GM12865 (cell line): ENCODE measurements around the gene GIPR.
"Not testable (repeated sequence)": the region's sequence is repeated elsewhere in the genome, so short reads cannot be mapped to it uniquely, and the experiment has no call there.

Source experiments
- DNase-seq: peaks from one replicate; pipeline ENCODE4 v3.0.0; 2010; ENCODE audit warnings: low read depth
- H3K4me3 ChIP-seq: 2 replicates; pipeline ENCODE4 v1.5.1; 2011; ENCODE audit warnings: mild to moderate bottlenecking, low read depth, low read length, control low read depth
- TF ChIP-seq, protein P1 (sequence below): IDR thresholded peaks from 2 replicates; pipeline ENCODE4 v1.5.1; 2011; ENCODE audit warnings: low read length, control low read depth, low read depth, inconsistent platforms; ENCODE audit not compliant: insufficient read depth; ENCODE audit errors: missing control alignments

Gene GIPR

GRCh38 chr19:45681391-45682015 is 13.5 kb downstream of the GIPR start:
- TF ChIP-seq, protein P1, sequence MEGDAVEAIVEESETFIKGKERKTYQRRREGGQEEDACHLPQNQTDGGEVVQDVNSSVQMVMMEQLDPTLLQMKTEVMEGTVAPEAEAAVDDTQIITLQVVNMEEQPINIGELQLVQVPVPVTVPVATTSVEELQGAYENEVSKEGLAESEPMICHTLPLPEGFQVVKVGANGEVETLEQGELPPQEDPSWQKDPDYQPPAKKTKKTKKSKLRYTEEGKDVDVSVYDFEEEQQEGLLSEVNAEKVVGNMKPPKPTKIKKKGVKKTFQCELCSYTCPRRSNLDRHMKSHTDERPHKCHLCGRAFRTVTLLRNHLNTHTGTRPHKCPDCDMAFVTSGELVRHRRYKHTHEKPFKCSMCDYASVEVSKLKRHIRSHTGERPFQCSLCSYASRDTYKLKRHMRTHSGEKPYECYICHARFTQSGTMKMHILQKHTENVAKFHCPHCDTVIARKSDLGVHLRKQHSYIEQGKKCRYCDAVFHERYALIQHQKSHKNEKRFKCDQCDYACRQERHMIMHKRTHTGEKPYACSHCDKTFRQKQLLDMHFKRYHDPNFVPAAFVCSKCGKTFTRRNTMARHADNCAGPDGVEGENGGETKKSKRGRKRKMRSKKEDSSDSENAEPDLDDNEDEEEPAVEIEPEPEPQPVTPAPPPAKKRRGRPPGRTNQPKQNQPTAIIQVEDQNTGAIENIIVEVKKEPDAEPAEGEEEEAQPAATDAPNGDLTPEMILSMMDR, result peak; percentile 96
- peak; percentile 90 for DNase-seq

GRCh38 chr19:45682117-45682516 is 14.1 kb downstream of the GIPR start:
- H3K4me3 ChIP-seq, result no peak overlapping the region
- TF ChIP-seq, protein P1, result no peak
- no peak for DNase-seq

More at GRCh38 chr19:45681391-45682015, 13.5 kb downstream of the GIPR start:
- no peak overlapping the region for H3K4me3 ChIP-seq

DNA sequence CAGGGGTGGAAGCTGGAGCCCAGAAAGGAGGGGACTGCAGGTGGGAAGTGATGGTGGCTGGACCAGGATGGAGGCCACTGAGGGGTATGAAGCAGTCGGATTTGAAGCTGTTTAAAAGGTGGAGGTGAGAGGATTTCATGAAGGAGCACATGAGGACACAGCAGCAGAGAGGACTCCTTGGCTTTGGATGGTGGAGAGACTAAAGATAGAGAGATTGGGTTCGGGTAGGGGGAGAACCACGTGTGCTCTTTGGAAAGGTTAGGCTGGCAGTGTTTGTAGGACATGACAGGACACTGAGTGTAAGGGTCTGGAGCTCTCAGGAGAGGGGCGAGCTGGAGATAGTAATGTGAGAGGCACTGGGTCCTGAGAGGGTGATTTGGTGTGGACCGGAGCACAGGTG is 14.9 kb downstream of the GIPR start:
- TF ChIP-seq, protein P1, result no peak
- no peak for DNase-seq
- no peak overlapping the region for H3K4me3 ChIP-seq

DNA sequence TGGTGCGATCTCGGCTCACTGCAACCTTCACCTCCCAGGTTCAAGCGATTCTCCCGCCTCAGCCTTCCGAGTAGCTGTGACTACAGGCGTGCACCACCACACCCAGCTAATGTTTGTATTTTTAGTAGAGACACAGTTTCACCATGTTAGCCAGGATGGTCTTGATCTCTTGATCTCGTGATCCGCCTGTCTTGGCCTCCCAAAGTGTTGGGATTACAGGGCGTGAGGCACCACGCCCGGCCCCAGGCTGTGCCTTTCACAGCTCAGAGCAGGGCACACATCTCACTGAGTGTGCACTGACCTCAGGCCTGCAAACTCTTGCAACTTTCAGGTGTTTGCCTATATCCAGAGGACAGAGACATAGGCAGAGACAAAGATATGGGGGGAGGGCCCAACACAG is 17.0 kb downstream of the GIPR start:
- not testable (repeated sequence) for DNase-seq, H3K4me3 ChIP-seq

GRCh38 chr19:45687599-45687998 is 19.6 kb downstream of the GIPR start:
- TF ChIP-seq, protein P1, result no peak
- H3K4me3 ChIP-seq, result no peak overlapping the region

DNA sequence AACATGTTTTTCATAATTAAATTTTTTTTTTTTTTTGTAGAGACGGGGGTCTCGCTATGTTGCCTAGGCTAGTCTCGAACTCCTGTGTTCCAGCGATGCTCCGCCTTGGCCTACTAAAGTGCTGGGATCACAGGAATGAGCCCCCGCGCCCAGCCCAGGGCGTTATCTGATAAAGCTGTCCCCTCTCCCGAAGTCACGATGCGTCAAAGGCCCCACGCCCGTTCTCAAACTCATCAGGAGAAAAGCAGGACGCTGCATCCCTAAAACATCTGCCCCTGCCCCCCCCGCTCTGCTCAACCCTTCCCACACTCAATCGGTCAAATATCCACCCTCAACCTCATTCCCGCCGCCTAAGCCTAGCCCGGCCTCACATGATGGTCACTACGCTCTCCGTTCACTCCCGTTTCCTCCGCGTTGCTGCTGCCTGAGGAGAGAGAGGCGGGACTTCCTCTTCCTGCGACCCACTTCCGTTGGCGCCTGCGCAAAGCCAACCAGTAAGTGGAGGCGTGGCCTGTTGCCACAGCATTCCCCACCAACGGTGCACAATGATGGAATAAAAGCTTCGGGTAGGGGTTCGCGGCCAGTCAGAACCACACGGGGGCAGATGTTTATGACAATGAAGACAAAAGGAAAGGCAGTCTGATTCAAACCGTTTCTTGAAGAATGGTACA is 23.6 kb downstream of the GIPR start, which contains the start of gene SNRPD2:
TSS of gene SNRPD2 (minus strand) at position 438 of the 671 bp plus-strand sequence. CDS start at position 373, 65 bp downstream.
- peak; percentile 96 for DNase-seq
- peak within 1 kb of the TSS; percentile 100 for H3K4me3 ChIP-seq
- TF ChIP-seq, protein P1, result no peak

More at GRCh38 chr19:45687599-45687998, 19.6 kb downstream of the GIPR start:
- no peak for DNase-seq

- peak; percentile 100 for DNase-seq
- TF ChIP-seq, protein P1, result no peak
These were observed 24.4 kb downstream of the GIPR start, which contains the start of gene QPCTL for GRCh38 chr19:45692187-45693105. Gene QPCTL, plus strand, starts transcription at chr19:45692666. Its CDS starts 38 bp downstream, at chr19:45692704.

More at GRCh38 chr19:45692187-45693105, 24.4 kb downstream of the GIPR start, which contains the start of gene QPCTL:
- H3K4me3 ChIP-seq, result peak within 1 kb of the TSS; percentile 100
